HEK293T (cell line): ENCODE data around the gene PTPRE.

Experiments
- CTCF ChIA-PET: fragments of 350-600 bp; formaldehyde crosslinking; extraction: SDS; loops from one replicate; lab custom pipeline; 2021; ENCODE audit warnings: antibody characterized with exemption, inconsistent platforms; lab: Yijun Ruan, JAX
- POLR2A ChIA-PET: fragments of 350-600 bp; formaldehyde crosslinking; extraction: SDS; loops from one replicate; lab custom pipeline; 2020; ENCODE audit warnings: antibody characterized with exemption, inconsistent platforms; lab: Yijun Ruan, JAX
- DNase-seq: peaks from one replicate; pipeline ENCODE4 v3.0.0; 2012; ENCODE audit warnings: mixed read lengths; ENCODE audit errors: extremely low spot score
- ARNT ChIP-seq: fragments of 450-650 bp; IDR thresholded peaks from 2 replicates; pipeline ENCODE4 v1.6.1; 2017; ENCODE audit warnings: mild to moderate bottlenecking
- BHLHE40 ChIP-seq: fragments of 450-650 bp; IDR thresholded peaks from 2 replicates; pipeline ENCODE4 v1.6.1; 2016; ENCODE audit warnings: mild to moderate bottlenecking, moderate library complexity, borderline replicate concordance
- CTBP1 ChIP-seq: fragments of 450-650 bp; IDR thresholded peaks from 2 replicates; pipeline ENCODE4 v1.6.1; 2016; ENCODE audit warnings: borderline replicate concordance
- ELF4 ChIP-seq: fragments of 450-650 bp; IDR thresholded peaks from 2 replicates; pipeline ENCODE4 v1.6.1; 2017; ENCODE audit warnings: antibody characterized with exemption
- FOXA1 ChIP-seq: fragments of 450-650 bp; IDR thresholded peaks from 2 replicates; pipeline ENCODE4 v1.6.1; 2016; ENCODE audit warnings: mild to moderate bottlenecking
- FOXK2 ChIP-seq: fragments of 450-650 bp; IDR thresholded peaks from 2 replicates; pipeline ENCODE4 v1.6.1; 2016; ENCODE audit warnings: mild to moderate bottlenecking
- FOXM1 ChIP-seq: fragments of 450-650 bp; IDR thresholded peaks from 2 replicates; pipeline ENCODE4 v1.6.1; 2017; ENCODE audit warnings: mild to moderate bottlenecking, borderline replicate concordance
- HDGF ChIP-seq: fragments of 450-650 bp; IDR thresholded peaks from 2 replicates; pipeline ENCODE4 v1.6.1; 2017; ENCODE audit warnings: antibody characterized with exemption, borderline replicate concordance
- L3MBTL2 ChIP-seq: fragments of 450-650 bp; conservative IDR thresholded peaks from 2 replicates; pipeline ENCODE4 v1.6.1; 2016; ENCODE audit warnings: mild to moderate bottlenecking
- LEF1 ChIP-seq: fragments of 450-650 bp; IDR thresholded peaks from 2 replicates; pipeline ENCODE4 v1.6.1; 2017; ENCODE audit warnings: mild to moderate bottlenecking, borderline replicate concordance
- NFRKB ChIP-seq: fragments of 450-650 bp; IDR thresholded peaks from 2 replicates; pipeline ENCODE4 v1.6.1; 2016; ENCODE audit warnings: mild to moderate bottlenecking, moderate library complexity
- SP1 ChIP-seq: fragments of 450-650 bp; IDR thresholded peaks from 2 replicates; pipeline ENCODE4 v1.6.1; 2017
- SUZ12 ChIP-seq: fragments of 450-650 bp; IDR thresholded peaks from 2 replicates; pipeline ENCODE4 v1.6.1; 2016; ENCODE audit warnings: mild to moderate bottlenecking
- TARDBP ChIP-seq: fragments of 450-650 bp; IDR thresholded peaks from 2 replicates; pipeline ENCODE4 v1.6.1; 2016
- ZNF384 ChIP-seq: fragments of 450-650 bp; IDR thresholded peaks from 2 replicates; pipeline ENCODE4 v1.6.1; 2016
- TF ChIP-seq, protein P1 (sequence below): fragments of 450-650 bp; IDR thresholded peaks from 2 replicates; pipeline ENCODE4 v1.6.1; 2016

PTPRE gene

GRCh38 chr10:127972751-127973357, 66.0 kb downstream of the PTPRE start:
- ChIA-PET POLR2A (no interaction called here), CTCF (interaction anchor here (1.1 kb wide), 1 partner anchor 66 kb away, joined by 3 read pairs; the partner anchor contains the start of gene PTPRE)
- no peak for DNase-seq
- TF ChIP-seq TARDBP (no peak), ELF4 (no peak), FOXK2 (no peak), CTBP1 (no peak), ARNT (no peak), BHLHE40 (no peak), SP1 (no peak), LEF1 (no peak)

GRCh38 chr10:127973791-127974311, 66.9 kb downstream of the PTPRE start:
- no peak for TF ChIP-seq SP1
- ChIA-PET POLR2A (no interaction called here), CTCF (interaction anchor here (1.1 kb wide), 1 partner anchor 67 kb away, joined by 3 read pairs; the partner anchor contains the start of gene PTPRE)
- no peak for DNase-seq

- POLR2A ChIA-PET = no interaction called here
- DNase-seq = no peak
- CTCF ChIA-PET = no interaction called here
- TF ChIP-seq ZNF384 = no peak
- TF ChIP-seq, protein P1, sequence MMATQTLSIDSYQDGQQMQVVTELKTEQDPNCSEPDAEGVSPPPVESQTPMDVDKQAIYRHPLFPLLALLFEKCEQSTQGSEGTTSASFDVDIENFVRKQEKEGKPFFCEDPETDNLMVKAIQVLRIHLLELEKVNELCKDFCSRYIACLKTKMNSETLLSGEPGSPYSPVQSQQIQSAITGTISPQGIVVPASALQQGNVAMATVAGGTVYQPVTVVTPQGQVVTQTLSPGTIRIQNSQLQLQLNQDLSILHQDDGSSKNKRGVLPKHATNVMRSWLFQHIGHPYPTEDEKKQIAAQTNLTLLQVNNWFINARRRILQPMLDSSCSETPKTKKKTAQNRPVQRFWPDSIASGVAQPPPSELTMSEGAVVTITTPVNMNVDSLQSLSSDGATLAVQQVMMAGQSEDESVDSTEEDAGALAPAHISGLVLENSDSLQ = no peak
- no peak for TF ChIP-seq SP1
- TF ChIP-seq ARNT = no peak
- TF ChIP-seq TARDBP = no peak
- no peak for TF ChIP-seq FOXM1
- TF ChIP-seq CTBP1 = no peak
- TF ChIP-seq SUZ12 = no peak
These were observed 68.0 kb downstream of the PTPRE start for GRCh38 chr10:127974911-127975310.

DNA sequence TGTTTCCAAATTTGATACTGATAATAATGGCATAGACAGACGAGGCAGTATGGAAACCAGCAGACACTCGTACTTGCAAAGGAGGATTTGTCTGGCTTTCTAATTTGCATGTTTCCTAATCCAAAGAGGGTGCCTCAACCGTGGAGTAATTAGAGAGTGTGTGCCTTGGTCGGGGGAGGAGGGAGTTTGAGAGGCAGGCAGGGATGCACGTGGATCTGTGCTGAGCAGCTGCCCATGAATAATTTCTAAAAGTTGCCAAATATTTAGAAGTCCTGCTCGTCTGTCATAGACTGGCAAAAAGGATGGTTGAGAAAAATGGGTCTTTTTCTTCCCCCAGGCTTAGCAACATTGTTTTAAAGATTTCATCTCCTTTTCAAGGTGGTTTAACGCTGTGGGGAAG, 69.4 kb downstream of the PTPRE start:
- TF ChIP-seq SP1 (no peak), NFRKB (no peak), BHLHE40 (no peak), FOXM1 (no peak)
- ChIA-PET CTCF (interaction anchor here (0.6 kb wide), 1 partner anchor 93 kb away, joined by 3 read pairs; no protein-coding TSS in a partner anchor), POLR2A (no interaction called here)
- DNase-seq = no peak

DNA sequence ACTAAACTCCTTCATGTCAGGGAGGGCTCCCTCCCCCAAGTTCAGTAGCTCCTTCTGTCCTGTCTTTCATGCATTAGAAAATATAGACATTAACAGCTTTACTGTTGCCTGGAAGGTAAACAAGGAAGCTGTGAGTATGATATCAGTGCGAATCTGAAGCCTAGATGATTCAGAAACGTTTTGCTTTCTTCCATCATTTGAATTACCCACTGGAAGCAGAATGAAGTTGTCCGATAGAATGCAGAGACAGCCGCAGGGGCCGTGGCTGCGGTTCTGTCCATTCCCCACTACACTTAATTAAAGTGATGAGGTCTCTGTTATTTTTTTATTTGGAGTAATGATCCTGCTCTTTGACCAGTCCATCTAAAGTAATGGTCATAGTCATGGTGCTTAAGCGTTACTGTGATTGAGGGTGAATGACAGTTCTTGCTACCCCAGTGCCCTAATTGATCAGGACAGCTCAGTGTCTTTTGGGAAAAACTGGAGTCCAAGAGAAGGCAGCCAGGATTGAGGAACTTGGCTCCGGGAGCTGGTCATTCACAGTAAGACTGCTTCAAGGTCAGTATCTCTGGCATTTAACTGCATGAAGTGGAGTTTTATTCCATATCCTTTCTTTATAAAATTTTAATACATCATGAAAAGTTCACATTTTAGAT, 69.9 kb downstream of the PTPRE start:
- DNase-seq = no peak
- POLR2A ChIA-PET = no interaction called here

DNA sequence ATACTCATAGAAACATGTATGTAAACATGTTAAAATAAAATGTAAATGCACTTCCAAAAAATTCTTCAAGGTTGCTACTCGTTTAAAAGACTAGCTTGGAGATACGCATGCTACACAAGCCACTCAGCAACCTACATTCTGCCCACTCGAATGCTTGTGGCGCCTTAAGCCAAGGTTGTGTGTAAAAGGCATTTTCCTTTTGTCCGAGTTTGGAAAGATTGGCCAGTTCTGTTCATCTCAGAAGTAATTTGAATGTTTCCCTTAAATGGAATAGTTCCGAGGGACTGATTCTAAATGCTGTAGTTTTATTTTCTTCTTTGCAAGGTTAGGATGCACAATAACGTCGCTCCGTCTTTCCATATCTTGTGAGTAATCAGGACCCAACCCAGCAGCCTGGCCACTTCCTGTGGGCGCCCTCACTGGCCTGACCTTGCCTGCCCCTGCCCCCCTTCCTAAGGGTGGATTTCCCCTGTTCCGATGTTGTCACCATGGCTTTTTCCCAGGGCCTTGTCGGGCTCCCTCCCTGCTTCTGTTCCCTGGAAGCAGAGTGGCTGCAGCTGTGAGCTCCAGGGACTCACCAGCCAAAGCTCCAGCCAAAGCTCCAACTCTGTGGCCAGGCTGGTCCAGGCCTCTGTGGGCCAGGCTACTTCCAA, 70.6 kb downstream of the PTPRE start:
- ChIA-PET POLR2A (no interaction called here), CTCF (no interaction called here)
- no peak for DNase-seq
- no peak for TF ChIP-seq SUZ12
- no peak for TF ChIP-seq BHLHE40
- TF ChIP-seq FOXA1 = no peak
- no peak for TF ChIP-seq CTBP1
- no peak for TF ChIP-seq ELF4
- no peak for TF ChIP-seq ARNT

More for the DNA sequence above, 69.9 kb downstream of the PTPRE start:
- no peak for TF ChIP-seq FOXK2
- TF ChIP-seq LEF1 = no peak
- no peak for TF ChIP-seq FOXA1
- TF ChIP-seq TARDBP = no peak
- TF ChIP-seq CTBP1 = no peak
- TF ChIP-seq L3MBTL2 = no peak
- no peak for TF ChIP-seq BHLHE40
- no peak for TF ChIP-seq SP1
- no peak for TF ChIP-seq ZNF384
- no peak for TF ChIP-seq ARNT
- TF ChIP-seq, protein P1 = no peak
- TF ChIP-seq FOXM1 = no peak
- no peak for TF ChIP-seq SUZ12
- TF ChIP-seq NFRKB = no peak
- TF ChIP-seq ELF4 = no peak
- no peak for TF ChIP-seq HDGF
- CTCF ChIA-PET = interaction anchor here (0.6 kb wide), 1 partner anchor 92 kb away, joined by 3 read pairs; no protein-coding TSS in a partner anchor

DNA sequence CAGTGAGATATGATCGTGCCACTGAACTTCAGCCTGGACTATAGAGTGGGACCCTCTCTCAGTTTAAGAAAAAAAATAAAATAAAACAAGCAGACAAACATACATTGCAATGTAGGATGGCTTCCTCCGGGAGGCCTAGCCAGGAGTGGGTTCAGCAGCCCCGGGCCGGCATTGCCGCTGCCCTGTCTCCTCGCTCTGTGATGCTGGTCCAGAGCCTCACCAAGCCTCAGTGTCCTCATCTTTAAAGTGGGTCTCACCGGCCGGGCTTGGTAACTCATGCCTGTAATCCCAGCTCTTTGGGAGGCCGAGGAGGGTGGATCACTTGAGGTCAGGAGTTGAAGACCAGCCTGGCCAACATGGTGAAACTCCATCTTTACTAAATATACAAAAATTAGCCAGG, 71.6 kb downstream of the PTPRE start:
- CTCF ChIA-PET = no interaction called here
- POLR2A ChIA-PET = no interaction called here
- DNase-seq = no peak
- TF ChIP-seq ZNF384 = no peak
- TF ChIP-seq SP1 = no peak
- TF ChIP-seq LEF1 = no peak
- TF ChIP-seq FOXM1 = no peak
- TF ChIP-seq SUZ12 = no peak
- no peak for TF ChIP-seq CTBP1
- TF ChIP-seq FOXA1 = no peak
- TF ChIP-seq, protein P1 = no peak
- no peak for TF ChIP-seq ARNT
- no peak for TF ChIP-seq FOXK2
- TF ChIP-seq NFRKB = no peak
- TF ChIP-seq ELF4 = no peak
- TF ChIP-seq BHLHE40 = no peak
- TF ChIP-seq L3MBTL2 = no peak
- no peak for TF ChIP-seq HDGF
- no peak for TF ChIP-seq TARDBP
